Ovary (tissue), 9 donors: ENCODE results near the gene C7orf25. TPM values are rescaled to one million over a fixed set of nuclear protein-coding genes. Genes with fewer than 3 reads are reported as not detected.
A peak's percentile ranks its signal among the peaks of the same experiment; 100 is the strongest.

ENCODE experiments used
- DNase-seq, 5 donors: peaks; one replicate each; pipeline ENCODE4 v3.0.0-alpha.2; 2019 to 2020
- H3K27ac ChIP-seq, 2 donors: fragments of 200-600 bp; one replicate each; pipeline versions ENCODE4 v1.5.1 to v1.8.0; 2019 to 2022
- H3K27me3 ChIP-seq: fragments of 200-600 bp; one replicate; pipeline ENCODE4 v1.8.0; 2022
- H3K36me3 ChIP-seq: fragments of 200-600 bp; sonication (generic); one replicate; pipeline ENCODE4 v1.5.1; 2019
- H3K4me1 ChIP-seq: one replicate; pipeline ENCODE4 v1.8.1; 2013; ENCODE audit warnings: mild to moderate bottlenecking, moderate library complexity; ENCODE audit not compliant: insufficient read depth
- H3K4me3 ChIP-seq: fragments of 200-600 bp; sonication (generic); one replicate; pipeline ENCODE4 v1.5.1; 2017
- H3K9me3 ChIP-seq, 2 donors: fragments of 200-600 bp in 1 of 2; sonication (generic) in 1 of 2; one replicate each; pipeline versions ENCODE4 v1.5.1 to v1.8.1; 2013 to 2019; ENCODE audit warnings: mild to moderate bottlenecking in 1 of 2, moderate library complexity in 1 of 2
- EP300 ChIP-seq: sonication (generic); formaldehyde crosslinking; IDR thresholded peaks from one replicate; pipeline ENCODE4 v1.6.1; 2017; ENCODE audit warnings: antibody characterized with exemption
- POLR2A ChIP-seq: fragments of 450-650 bp; IDR thresholded peaks from one replicate; pipeline ENCODE4 v1.6.1; 2017; ENCODE audit warnings: antibody characterized with exemption, mild to moderate bottlenecking, moderate library complexity
- WGBS, 3 donors: extraction: QIAGEN DNeasy Blood & Tissue Kit in 1 of 3; methylation state at CpG; one replicate each; pipeline versions ENCODE4 v1.1.5 to v1.1.7; 2013 to 2017; 5-methylcytosine and 5-hydroxymethylcytosine counted together
- intact Hi-C, 4 donors: fragments of 100-400 bp; cut with DNase I; formaldehyde crosslinking; loops; one replicate each; pipeline versions ENCODE4 v1.11.0 to v1.15.1; 2022 to 2023
- polyA plus RNA-seq, 2 donors: library from polyadenylated mRNA; stranded (reverse); fragments of 200-250 nt in 1 of 2; fragments of 350-450 nt in 1 of 2; fragmentation: Illumina TruSeq in 1 of 2; extraction: RNeasy Lipid Tissue Mini Kit (QIAGEN cat#74804) in 1 of 2; gene quantifications; one replicate each; pipeline ENCODE4 v1.2.3, GENCODE V29; 2013 to 2014
- total RNA-seq, 7 donors: library from RNA; depleted of rRNA in 2 of 7; stranded (reverse); fragments of >200 nt in 2 of 7; fragmentation: NEBNext Ultra II Directional in 3 of 7; extraction: Animal tissue kit (Norgen Biotek cat#: 25700) in 3 of 7; gene quantifications; one replicate each; pipeline versions ENCODE4 v1.1.0 to v1.2.4, GENCODE V29; 2016 to 2023
- TF ChIP-seq, protein P1 (sequence below), 3 donors: fragments of 450-650 bp in 2 of 3; fragments of 200-600 bp in 1 of 3; IDR thresholded peaks; one replicate each; pipeline versions ENCODE4 v1.5.1 to v1.8.0; 2016 to 2022; ENCODE audit warnings: antibody characterized with exemption in 3 of 3, mild to moderate bottlenecking in 1 of 3
- donor health status: DM: no; HTN: no; CAD: no; lungs with moderate emphysema.
- donor health status: DM: no; HTN: no; CAD: no.
- donor health status: Bipolar disorder and iron deficiency.
- donor health status: DM: yes; HTN: yes; CAD: no.
- donor health status: DM: no; HTN: no; CAD: no.
- donor health status: DM: yes; HTN: yes; CAD: no.

C7orf25 gene
- total and polyA plus RNA-seq, 9 donors, result 2.4 to 11.2 (median 7.5) TPM

DNA sequence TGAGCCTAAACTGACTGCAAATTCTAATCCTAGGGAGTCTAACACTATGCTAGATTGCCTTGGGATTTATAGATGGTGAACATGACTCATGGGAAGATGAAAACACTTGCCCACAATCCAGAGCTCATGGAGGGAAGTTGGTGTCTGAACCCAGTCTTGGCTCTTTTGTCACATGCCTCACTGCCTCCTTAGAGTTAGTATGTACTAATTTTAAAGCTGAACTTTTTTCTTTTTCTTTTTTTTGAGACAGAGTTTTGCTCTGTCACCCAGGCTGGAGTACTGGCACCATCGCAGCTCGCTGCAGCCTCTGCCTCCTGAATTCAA is 34.7 kb upstream of the C7orf25 start:
- no peaks in the 10 kb centered on the region for H3K36me3 ChIP-seq
- no peak for TF ChIP-seq POLR2A
- no peaks in the 10 kb centered on the region for H3K4me1 ChIP-seq
- 98 to 100% (median 100%) methylated on average over 2 of the region's 2 CpGs for WGBS, 3 donors
- H3K9me3 ChIP-seq, result no peaks in the 10 kb centered on the region
- no peaks in the 10 kb centered on the region for H3K27me3 ChIP-seq
- H3K27ac ChIP-seq, result no peak overlapping the region
- no peak overlapping the region for H3K4me3 ChIP-seq
- intact Hi-C loops, result loop anchor here in 3 of 4 donors (10.0 kb wide), 3 partner anchors 318 to 768 kb away; no protein-coding TSS in a partner anchor
- no peak for DNase-seq

DNA sequence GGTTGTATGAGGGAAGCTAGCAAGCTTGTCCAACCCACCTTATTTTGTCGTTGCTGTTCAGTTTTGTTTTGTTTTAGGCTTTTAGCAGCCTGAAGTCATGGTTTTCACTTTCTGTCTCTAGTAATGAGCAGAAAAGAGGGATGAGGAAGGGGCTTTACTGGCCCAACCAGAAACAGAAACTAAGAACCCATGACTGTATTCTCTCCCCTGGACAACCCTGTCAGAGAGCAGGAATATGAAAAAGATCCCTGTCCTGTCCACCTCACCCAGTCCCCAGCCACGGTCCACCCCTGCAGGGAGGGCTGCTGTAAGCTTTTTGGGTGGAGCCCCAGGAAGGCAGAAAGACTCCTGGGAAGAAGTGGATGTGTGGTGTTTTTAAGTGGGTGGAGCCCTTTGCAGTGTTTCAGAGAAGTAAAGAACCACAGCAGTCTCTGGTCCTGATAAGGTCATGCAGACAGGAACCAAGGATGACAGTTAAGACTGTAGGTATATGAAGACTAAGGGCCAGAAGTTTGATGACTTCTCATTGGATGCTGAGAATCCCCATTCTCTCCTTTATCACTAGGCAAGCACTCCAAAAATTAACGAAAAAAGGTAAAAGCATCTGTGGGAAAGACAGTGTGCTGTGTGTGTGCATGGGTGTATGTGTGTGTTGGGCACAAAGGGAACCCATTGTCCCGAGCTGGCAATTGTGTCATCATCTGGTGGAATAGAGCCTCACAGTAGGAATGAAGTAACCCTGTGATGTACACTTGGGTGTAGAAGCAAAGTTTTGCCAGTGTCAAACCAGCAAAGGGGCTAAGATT is 34.2 kb upstream of the C7orf25 start:
- DNase-seq, result peak in 1 of 5 donors; percentile 19
- H3K9me3 ChIP-seq, result no peaks in the 10 kb centered on the region
- no peaks in the 10 kb centered on the region for H3K4me1 ChIP-seq
- no peaks in the 10 kb centered on the region for H3K36me3 ChIP-seq
- intact Hi-C loops, result loop anchor here in 3 of 4 donors (10.0 kb wide), 3 partner anchors 319 to 769 kb away; no protein-coding TSS in a partner anchor
- H3K27me3 ChIP-seq, result no peaks in the 10 kb centered on the region
- TF ChIP-seq EP300, result no peak
- TF ChIP-seq, protein P1, sequence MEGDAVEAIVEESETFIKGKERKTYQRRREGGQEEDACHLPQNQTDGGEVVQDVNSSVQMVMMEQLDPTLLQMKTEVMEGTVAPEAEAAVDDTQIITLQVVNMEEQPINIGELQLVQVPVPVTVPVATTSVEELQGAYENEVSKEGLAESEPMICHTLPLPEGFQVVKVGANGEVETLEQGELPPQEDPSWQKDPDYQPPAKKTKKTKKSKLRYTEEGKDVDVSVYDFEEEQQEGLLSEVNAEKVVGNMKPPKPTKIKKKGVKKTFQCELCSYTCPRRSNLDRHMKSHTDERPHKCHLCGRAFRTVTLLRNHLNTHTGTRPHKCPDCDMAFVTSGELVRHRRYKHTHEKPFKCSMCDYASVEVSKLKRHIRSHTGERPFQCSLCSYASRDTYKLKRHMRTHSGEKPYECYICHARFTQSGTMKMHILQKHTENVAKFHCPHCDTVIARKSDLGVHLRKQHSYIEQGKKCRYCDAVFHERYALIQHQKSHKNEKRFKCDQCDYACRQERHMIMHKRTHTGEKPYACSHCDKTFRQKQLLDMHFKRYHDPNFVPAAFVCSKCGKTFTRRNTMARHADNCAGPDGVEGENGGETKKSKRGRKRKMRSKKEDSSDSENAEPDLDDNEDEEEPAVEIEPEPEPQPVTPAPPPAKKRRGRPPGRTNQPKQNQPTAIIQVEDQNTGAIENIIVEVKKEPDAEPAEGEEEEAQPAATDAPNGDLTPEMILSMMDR (IDR thresholded peaks at IDR 0.05), result no peak
- TF ChIP-seq POLR2A, result no peak
- no peak overlapping the region for H3K4me3 ChIP-seq
- whole genome bisulfite sequencing, 3 donors, result 15 to 25% (median 23%) methylated on average over 4 of the region's 4 CpGs
- H3K27ac ChIP-seq, result no peak overlapping the region

DNA sequence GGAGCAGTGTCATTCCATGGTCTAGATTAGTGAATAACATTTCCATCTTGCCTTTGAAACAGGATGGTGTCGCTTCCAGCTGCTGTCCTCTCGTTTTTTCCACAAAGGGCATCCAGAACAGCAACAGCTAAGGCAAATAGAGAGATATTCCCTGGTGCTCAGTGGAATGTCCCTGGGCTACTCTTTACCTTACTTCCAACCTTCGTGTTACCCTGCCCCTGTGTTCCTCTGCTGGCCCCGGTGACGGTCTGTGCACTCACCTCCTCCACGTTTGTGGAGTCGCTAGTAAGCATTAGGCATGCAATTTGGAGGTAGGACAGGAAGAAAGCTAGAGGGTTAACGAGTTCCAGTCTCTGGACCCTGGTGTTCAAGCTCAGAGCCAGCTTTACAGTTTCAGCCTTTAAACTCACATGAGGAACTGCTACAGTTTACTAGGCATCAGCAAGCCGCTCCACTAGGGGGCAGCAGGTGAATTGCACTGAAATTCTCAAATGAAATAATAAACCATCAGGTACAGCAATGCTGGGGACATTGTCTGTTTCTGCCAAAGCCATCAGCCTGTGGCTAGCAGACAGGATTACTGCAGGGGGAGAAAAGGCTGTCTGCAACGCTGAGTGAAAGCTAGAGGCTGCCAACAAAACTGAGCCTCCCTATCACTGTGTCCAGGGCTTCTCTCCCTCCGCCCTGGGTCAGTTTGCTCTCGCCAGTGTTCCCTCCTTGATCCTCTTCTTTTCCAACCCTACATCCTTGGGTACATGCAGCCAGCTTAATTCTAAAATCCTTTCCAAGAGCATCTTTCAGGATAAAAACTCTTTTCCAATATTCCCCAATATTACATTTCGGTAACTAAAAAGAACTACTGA is 29.3 kb upstream of the C7orf25 start:
- H3K27me3 ChIP-seq, result no peaks in the 10 kb centered on the region
- no peaks in the 10 kb centered on the region for H3K4me1 ChIP-seq
- no peak overlapping the region for H3K27ac ChIP-seq
- 45 to 48% (median 48%) methylated on average over 13 of the region's 13 CpGs for WGBS, 3 donors
- intact Hi-C loops, result loop anchor here in 3 of 4 donors (5.0 to 10.0 kb wide), 4 partner anchors 321 to 774 kb away; no protein-coding TSS in a partner anchor
- H3K4me3 ChIP-seq, result no peak overlapping the region
- H3K36me3 ChIP-seq, result no peaks in the 10 kb centered on the region
- DNase-seq, result peak; percentile 80 to 89 (median 86)
- H3K9me3 ChIP-seq, result no peaks in the 10 kb centered on the region
- no peak for TF ChIP-seq POLR2A
- TF ChIP-seq, protein P1 (IDR thresholded peaks at IDR 0.05), result peak; percentile 59 to 71 (median 70)

GRCh38 chr7:42939457-42940240 is 27.8 kb upstream of the C7orf25 start:
- WGBS, 3 donors, result 81 to 91% (median 88%) methylated on average over 4 of the region's 4 CpGs
- TF ChIP-seq, protein P1 (IDR thresholded peaks at IDR 0.05), result no peak
- TF ChIP-seq EP300, result no peak
- no peak for TF ChIP-seq POLR2A
- intact Hi-C loops, result loop anchor here in 3 of 4 donors (5.0 to 10.0 kb wide), 4 partner anchors 323 to 775 kb away; no protein-coding TSS in a partner anchor
- Histone ChIP-seq H3K9me3 (no peaks in the 10 kb centered on the region), H3K4me1 (no peaks in the 10 kb centered on the region), H3K27me3 (no peaks in the 10 kb centered on the region), H3K36me3 (no peaks in the 10 kb centered on the region), H3K27ac (no peak overlapping the region), H3K4me3 (no peak overlapping the region)
- no peak for DNase-seq
